Panc1 (cell line): Measurements from ENCODE around the gene FAM118A.

ENCODE experiments used
- POLR2AphosphoS5 ChIP-seq: IDR thresholded peaks from 2 replicates; pipeline ENCODE4 v1.6.1; 2012; ENCODE audit warnings: mild to moderate bottlenecking, low read depth, low read length, moderate library complexity
- TCF7L2 ChIP-seq: IDR thresholded peaks from 2 replicates; pipeline ENCODE4 v1.6.1; 2011; ENCODE audit warnings: mild to moderate bottlenecking, low read depth, low read length, inconsistent platforms
- TF ChIP-seq, protein P1 (sequence below): fragments of 450-650 bp; IDR thresholded peaks from 2 replicates; pipeline ENCODE4 v1.5.1; 2017; ENCODE audit warnings: mild to moderate bottlenecking

GRCh38 chr22:45285263-45286058 lies 24.3 kb upstream of the FAM118A start:
- no peak for TF ChIP-seq POLR2AphosphoS5
- TF ChIP-seq, protein P1, sequence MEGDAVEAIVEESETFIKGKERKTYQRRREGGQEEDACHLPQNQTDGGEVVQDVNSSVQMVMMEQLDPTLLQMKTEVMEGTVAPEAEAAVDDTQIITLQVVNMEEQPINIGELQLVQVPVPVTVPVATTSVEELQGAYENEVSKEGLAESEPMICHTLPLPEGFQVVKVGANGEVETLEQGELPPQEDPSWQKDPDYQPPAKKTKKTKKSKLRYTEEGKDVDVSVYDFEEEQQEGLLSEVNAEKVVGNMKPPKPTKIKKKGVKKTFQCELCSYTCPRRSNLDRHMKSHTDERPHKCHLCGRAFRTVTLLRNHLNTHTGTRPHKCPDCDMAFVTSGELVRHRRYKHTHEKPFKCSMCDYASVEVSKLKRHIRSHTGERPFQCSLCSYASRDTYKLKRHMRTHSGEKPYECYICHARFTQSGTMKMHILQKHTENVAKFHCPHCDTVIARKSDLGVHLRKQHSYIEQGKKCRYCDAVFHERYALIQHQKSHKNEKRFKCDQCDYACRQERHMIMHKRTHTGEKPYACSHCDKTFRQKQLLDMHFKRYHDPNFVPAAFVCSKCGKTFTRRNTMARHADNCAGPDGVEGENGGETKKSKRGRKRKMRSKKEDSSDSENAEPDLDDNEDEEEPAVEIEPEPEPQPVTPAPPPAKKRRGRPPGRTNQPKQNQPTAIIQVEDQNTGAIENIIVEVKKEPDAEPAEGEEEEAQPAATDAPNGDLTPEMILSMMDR = no peak
- no peak for TF ChIP-seq TCF7L2
